C4-2B (cell line): ENCODE data around the gene DNASE1.

Experiments
- H3K27ac ChIP-seq: fragments of 450-650 bp; 2 replicates; pipeline ENCODE4 v1.5.1; 2017
- ZFX ChIP-seq: fragments of 450-650 bp; IDR thresholded peaks from 2 replicates; pipeline ENCODE4 v1.6.1; 2017
- TF ChIP-seq, protein P1 (sequence below): fragments of 450-650 bp; conservative IDR thresholded peaks from 2 replicates; pipeline ENCODE4 v1.5.1; 2017; ENCODE audit warnings: mild to moderate bottlenecking

The DNASE1 gene

GRCh38 chr16:3610698-3611145, 43.8 kb upstream of the DNASE1 start:
- TF ChIP-seq, protein P1, sequence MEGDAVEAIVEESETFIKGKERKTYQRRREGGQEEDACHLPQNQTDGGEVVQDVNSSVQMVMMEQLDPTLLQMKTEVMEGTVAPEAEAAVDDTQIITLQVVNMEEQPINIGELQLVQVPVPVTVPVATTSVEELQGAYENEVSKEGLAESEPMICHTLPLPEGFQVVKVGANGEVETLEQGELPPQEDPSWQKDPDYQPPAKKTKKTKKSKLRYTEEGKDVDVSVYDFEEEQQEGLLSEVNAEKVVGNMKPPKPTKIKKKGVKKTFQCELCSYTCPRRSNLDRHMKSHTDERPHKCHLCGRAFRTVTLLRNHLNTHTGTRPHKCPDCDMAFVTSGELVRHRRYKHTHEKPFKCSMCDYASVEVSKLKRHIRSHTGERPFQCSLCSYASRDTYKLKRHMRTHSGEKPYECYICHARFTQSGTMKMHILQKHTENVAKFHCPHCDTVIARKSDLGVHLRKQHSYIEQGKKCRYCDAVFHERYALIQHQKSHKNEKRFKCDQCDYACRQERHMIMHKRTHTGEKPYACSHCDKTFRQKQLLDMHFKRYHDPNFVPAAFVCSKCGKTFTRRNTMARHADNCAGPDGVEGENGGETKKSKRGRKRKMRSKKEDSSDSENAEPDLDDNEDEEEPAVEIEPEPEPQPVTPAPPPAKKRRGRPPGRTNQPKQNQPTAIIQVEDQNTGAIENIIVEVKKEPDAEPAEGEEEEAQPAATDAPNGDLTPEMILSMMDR, result no peak
- no peak for TF ChIP-seq ZFX
- H3K27ac ChIP-seq, result peak overlapping the region; percentile 87

DNA sequence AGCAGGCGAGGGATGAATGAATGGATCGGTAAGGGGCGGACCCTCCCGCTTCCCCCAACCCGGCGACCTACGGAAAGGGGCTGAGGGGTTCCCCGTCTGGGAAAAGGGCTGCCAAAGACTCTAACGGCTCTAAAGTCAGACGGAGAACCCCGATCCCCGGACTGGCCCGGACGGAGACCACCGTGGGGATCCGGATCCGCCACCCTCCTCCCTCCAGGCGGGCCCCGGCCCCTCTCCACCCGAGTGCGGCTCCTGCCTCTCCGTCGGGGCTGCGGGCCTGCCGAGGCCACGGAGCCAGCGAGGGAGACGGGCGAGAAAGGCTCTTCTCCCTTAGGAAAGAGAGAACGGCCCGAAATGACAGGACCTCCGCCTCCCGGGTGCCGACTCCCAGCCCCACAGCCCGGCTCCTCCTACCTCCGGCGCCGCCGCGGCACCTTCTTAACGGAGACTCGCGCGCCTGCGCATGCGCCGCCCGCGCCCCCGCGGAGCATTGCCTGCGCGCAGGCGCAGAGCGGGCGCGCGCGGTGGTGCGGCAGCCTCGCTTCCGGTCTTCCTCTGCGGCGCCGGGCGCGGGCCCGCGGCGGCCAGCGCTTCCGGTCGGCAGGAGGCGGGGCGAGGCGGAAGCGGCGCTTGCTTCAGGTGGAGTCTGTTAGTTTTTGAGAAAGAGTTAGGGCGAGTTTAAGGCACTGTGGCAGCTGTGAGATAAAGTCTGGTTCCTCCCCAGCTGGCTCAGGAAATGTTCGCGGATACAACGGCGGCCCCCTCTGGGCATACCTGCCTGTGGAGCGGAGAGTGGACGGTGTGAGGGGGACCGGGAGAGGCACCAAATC, 43.1 kb upstream of the DNASE1 start, which contains the start of gene SLX4:
Gene SLX4 (minus strand): TSS at position 461 of the 830 bp plus-strand sequence. CDS start 2,642 bp downstream, outside the sequence.
- peak within 1 kb of the TSS; percentile 87 for H3K27ac ChIP-seq
- TF ChIP-seq, protein P1, result no peak
- no peak for TF ChIP-seq ZFX

GRCh38 chr16:3612510-3613466, 41.7 kb upstream of the DNASE1 start:
- no peak for TF ChIP-seq ZFX
- TF ChIP-seq, protein P1, result no peak
- peak overlapping the region; percentile 87 for H3K27ac ChIP-seq

DNA sequence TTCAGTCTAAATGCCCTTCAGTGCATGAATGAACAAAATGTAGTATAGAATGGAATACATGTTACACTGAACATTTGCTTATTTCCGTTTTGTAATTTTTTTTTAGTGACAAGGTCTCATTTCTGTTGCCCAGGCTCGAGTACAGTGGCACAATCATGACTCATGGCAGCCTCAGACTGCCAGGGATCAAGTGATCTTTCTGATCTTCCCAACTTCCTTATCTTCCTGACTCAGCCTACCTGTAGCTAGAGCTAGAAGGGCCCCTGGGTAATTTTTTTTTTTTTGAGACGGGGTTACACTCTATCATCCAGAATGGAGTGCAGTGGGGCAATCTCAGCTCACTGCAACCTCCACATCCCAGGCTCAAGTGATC, 35.7 kb upstream of the DNASE1 start:
- TF ChIP-seq, protein P1, result no peak
- TF ChIP-seq ZFX, result no peak
- no peak overlapping the region for H3K27ac ChIP-seq

DNA sequence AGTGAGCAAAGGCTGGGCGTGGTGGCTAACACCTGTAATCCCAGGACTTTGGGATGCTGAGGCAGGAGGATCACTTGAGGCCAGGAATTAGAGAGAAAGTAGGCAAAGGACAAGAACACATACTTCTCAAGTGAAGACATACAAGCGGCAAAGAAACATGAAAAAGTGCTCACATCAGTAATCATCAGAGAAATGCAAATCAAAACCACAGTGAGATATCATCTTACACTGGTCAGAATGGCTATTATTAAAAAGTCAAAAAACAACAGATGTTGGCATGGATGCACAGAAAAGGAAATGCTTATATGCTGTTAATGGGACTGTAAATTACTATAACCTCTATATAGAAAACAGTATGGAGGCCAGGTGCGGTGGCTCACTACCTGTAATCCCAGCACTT, 30.8 kb upstream of the DNASE1 start:
- TF ChIP-seq, protein P1, result no peak
- TF ChIP-seq ZFX, result no peak
- no peak overlapping the region for H3K27ac ChIP-seq

DNA sequence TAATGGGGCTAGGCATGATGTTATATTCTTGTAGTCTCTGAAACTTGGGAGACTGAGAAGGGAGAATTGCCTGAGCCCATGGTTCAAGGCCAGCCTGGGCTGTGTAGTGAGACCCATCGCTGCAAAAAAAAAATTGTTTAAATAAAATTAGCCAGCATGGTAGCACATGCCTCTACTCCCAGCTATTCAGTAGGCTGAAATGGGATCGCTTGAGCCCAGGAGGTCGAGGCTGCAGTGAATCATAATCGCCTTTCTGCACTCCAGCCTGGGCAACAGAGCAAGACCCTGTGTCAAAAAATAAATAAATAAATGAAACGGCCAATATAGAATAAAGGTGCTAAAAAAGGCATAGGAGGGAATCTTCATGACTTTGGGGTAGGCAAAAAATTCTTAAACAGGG, 29.2 kb upstream of the DNASE1 start:
- no peak overlapping the region for H3K27ac ChIP-seq
- no peak for TF ChIP-seq ZFX
- TF ChIP-seq, protein P1, result no peak
